Diencephalon (tissue), 1 donor: Measurements from ENCODE around the gene EYA3. TPM values are rescaled to one million over a fixed set of nuclear protein-coding genes. Genes with fewer than 3 reads are reported as not detected.

ENCODE experiments used
- small RNA-seq: library from RNA; depleted of rRNA; stranded (forward); fragments of <200 nt; gene quantifications from one replicate; pipeline ENCODE3, GENCODE V24; 2014
- total RNA-seq: library from RNA; depleted of rRNA; stranded (reverse); fragments of >200 nt; gene quantifications from one replicate; pipeline ENCODE4 v1.2.3, GENCODE V29; 2014

Gene EYA3, protein sequence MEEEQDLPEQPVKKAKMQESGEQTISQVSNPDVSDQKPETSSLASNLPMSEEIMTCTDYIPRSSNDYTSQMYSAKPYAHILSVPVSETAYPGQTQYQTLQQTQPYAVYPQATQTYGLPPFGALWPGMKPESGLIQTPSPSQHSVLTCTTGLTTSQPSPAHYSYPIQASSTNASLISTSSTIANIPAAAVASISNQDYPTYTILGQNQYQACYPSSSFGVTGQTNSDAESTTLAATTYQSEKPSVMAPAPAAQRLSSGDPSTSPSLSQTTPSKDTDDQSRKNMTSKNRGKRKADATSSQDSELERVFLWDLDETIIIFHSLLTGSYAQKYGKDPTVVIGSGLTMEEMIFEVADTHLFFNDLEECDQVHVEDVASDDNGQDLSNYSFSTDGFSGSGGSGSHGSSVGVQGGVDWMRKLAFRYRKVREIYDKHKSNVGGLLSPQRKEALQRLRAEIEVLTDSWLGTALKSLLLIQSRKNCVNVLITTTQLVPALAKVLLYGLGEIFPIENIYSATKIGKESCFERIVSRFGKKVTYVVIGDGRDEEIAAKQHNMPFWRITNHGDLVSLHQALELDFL
- 15.5 TPM for total RNA-seq

GRCh38 chr1:28088168-28088961 is at the start of gene EYA3:
Gene EYA3 (minus strand): TSS chr1:28088610. CDS start chr1:28058026, 30,584 bp downstream.

DNA sequence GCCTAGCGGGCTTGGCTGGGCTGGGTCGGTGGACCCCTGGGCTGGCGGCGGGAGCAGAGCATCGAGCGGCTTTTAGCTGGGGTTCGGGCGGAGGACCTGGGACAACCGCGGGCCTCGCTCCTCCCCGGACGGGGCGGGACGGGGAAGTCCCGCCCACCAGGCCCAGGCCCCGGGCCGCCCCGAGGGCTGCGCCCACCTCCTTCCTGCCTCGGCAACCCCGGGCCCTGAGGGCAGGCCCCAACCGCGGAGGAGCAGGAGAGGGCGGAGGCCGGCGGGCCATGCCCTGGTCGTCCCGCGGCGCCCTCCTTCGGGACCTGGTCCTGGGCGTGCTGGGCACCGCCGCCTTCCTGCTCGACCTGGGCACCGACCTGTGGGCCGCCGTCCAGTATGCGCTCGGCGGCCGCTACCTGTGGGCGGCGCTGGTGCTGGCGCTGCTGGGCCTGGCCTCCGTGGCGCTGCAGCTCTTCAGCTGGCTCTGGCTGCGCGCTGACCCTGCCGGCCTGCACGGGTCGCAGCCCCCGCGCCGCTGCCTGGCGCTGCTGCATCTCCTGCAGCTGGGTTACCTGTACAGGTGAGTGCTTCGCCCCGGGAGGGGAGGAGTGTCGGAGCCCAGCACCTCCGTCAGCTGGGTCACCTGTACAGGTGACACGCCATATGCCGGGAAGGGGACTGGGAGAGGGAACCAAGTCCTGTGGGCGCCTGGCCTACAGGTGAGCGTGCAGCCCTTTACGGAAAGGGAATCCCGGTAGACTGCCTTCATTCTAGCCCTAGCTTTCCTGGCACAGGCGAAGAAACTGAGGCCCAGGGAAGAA is 128.4 kb downstream of the EYA3 start, which contains the start of gene XKR8:
Gene XKR8, plus strand, starts transcription at position 182 of the 812 bp plus-strand sequence. Its CDS starts 97 bp downstream, at position 279.

DNA sequence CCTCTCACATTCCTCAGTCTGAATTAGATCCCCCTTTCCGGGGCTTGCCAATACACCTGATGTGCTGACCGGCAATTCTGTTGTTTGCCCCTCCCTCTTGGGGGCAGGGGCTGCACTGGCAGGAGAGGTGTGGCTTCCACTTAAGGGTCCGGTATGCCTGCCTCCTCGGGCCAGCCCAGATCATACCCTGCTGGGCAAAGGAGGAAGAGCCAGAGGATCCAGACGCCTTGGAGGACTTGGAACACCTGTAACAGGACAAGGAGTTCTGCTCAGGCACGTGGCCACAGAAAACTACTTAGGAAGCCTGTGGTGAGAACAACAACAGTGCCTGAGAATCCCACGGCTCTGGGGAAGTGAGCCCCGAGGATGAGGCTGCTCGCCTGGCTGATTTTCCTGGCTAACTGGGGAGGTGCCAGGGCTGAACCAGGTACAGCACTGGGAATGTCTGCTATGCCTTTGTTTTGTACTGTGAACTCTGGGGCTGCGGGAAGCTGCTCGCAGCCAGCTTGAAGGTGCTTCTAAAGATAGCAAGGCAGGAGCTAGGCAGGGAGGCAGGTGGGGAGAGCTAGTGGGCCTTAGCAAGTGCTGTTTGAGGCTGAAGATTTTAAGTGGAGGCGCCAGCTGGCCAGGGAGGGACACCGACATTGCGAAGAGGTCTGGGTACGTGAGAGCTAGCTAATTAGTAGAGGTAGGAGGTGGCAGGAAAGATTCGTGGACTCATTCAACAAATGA is 153.4 kb downstream of the EYA3 start, which contains the start of gene SMPDL3B:
Gene SMPDL3B, plus strand, starts transcription at position 183 of the 732 bp plus-strand sequence. Its CDS starts 184 bp downstream, at position 367.

Small RNA genes lying within 50 kb of the gene (small RNA-seq; reads per million reads assigned to genes)
- not detected for gene RN7SL559P

Other genes starting within 250 kb of the EYA3 start
- 2.8 TPM for gene THEMIS2, start 216.1 kb downstream of the EYA3 start, total RNA-seq
- gene RPA2, start 174.0 kb downstream of the EYA3 start, total RNA-seq: 77.0 TPM
- gene SMPDL3B, start 153.6 kb downstream of the EYA3 start, total RNA-seq: 2.3 TPM
- 2.8 TPM for gene XKR8, start 128.6 kb downstream of the EYA3 start, total RNA-seq
- 3.5 TPM for gene PTAFR, start 88.1 kb upstream of the EYA3 start, total RNA-seq
- gene DNAJC8, start 144.4 kb upstream of the EYA3 start, total RNA-seq: 57.9 TPM
- gene ATP5IF1, start 147.5 kb upstream of the EYA3 start, total RNA-seq: 104 TPM
- 4.4 TPM for gene SESN2, start 170.9 kb upstream of the EYA3 start, total RNA-seq
- gene MED18, start 240.4 kb upstream of the EYA3 start, total RNA-seq: 14.8 TPM